Spinal cord (tissue), 10 donors: ENCODE results near the gene PARP12. TPM values are rescaled to one million over a fixed set of nuclear protein-coding genes. Genes with fewer than 3 reads are reported as not detected.

Experiments
- DNase-seq, 6 donors: peaks; one replicate each; pipeline versions ENCODE4 v3.0.0 to v3.0.0-alpha.2; 2013 to 2015; ENCODE audit warnings: low spot score in 6 of 6, low read depth in 4 of 6
- H3K27ac ChIP-seq: one replicate; pipeline ENCODE4 v1.5.1; 2013; ENCODE audit warnings: low read depth, low read length, control low read depth
- H3K27me3 ChIP-seq: one replicate; pipeline ENCODE4 v1.6.1; 2013; ENCODE audit warnings: low read length; ENCODE audit not compliant: control insufficient read depth, insufficient read depth
- H3K36me3 ChIP-seq: one replicate; pipeline ENCODE4 v1.6.1; 2013; ENCODE audit warnings: low read length; ENCODE audit not compliant: control insufficient read depth, insufficient read depth
- H3K4me1 ChIP-seq: one replicate; pipeline ENCODE4 v1.6.1; 2013; ENCODE audit warnings: low read length; ENCODE audit not compliant: control insufficient read depth, insufficient read depth
- H3K4me3 ChIP-seq: one replicate; pipeline ENCODE4 v1.5.1; 2013; ENCODE audit warnings: low read depth, low read length, control low read depth
- H3K9me3 ChIP-seq: one replicate; pipeline ENCODE4 v1.6.1; 2013; ENCODE audit warnings: low read length; ENCODE audit not compliant: control insufficient read depth, insufficient read depth
- WGBS: methylation state at CpG from one replicate; pipeline ENCODE4 v1.1.5; 2013; ENCODE audit warnings: missing lambda C conversion rate; ENCODE audit not compliant: insufficient coverage; 5-methylcytosine and 5-hydroxymethylcytosine counted together
- polyA plus RNA-seq, 2 donors: library from polyadenylated mRNA; unstranded; fragments of 120-200 nt; gene quantifications; one replicate each; pipeline ENCODE4 v1.2.1, GENCODE V29; 2013; ENCODE audit not compliant: insufficient read length in 2 of 2
- small RNA-seq: library from RNA; depleted of rRNA; stranded (forward); fragments of <200 nt; gene quantifications from one replicate; pipeline ENCODE3, GENCODE V24; 2014; ENCODE audit warnings: low replicate concordance
- total RNA-seq, 2 donors: library from RNA; depleted of rRNA in 1 of 2; stranded (reverse); fragments of 120-200 nt in 1 of 2; fragments of >200 nt in 1 of 2; gene quantifications; one replicate each; pipeline versions ENCODE4 v1.2.3 to v1.2.4, GENCODE V29; 2013 to 2014
- donor health status: healthy.

The PARP12 gene
- total and polyA plus RNA-seq, 4 donors = 10.5 to 18.6 (median 16.9) TPM

- WGBS = 85% methylated on average over 9 of the region's 17 CpGs
- Histone ChIP-seq H3K36me3 (no peaks in the 10 kb centered on the region), H3K27ac (no peak overlapping the region), H3K4me1 (peaks cover 24% of the 10 kb centered on the region), H3K27me3 (no peaks in the 10 kb centered on the region), H3K4me3 (no peak overlapping the region), H3K9me3 (no peaks in the 10 kb centered on the region)
- DNase-seq = no peak
Observed at GRCh38 chr7:139976838-139977656, 85.7 kb downstream of the PARP12 start.

DNA sequence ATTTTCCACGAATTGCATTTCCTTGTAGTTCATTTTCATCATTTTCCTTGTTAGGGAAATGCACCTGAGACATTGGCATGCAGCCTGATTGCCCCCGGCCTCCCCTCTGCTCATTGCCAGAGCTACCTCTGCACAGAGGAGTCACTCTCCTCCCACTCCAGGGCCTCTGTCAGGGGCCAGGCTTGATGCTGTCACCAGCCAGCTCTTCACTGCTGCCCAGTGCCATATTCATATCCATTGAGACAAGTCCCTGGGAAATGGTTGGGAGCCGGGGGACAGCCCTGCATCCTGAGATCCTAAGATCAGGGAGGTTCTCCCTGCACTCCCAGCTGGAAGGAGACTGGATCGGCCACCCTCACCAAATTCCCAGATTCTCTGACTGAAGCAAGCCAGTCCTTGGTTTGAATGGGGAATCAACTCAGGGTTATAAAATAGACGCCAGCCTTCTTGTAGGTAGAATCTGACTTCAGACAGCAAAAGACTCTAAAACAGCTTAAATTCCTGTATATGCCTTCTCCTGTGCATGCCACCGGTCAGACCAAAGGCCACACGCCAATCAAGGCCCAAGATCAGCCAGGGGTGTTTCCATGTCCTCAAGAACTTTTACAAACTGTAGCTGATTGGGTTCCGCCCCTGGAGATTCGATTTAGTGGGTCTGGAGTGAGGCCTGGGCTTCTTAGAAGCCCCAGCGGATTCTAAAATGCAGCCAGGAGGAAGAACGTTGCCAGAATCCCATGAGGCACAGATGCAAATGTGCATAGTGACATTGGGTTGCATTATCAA lies 86.5 kb downstream of the PARP12 start:
- 72% methylated on average over 9 of the region's 11 CpGs for WGBS
- Histone ChIP-seq H3K9me3 (no peaks in the 10 kb centered on the region), H3K27me3 (no peaks in the 10 kb centered on the region), H3K4me3 (no peak overlapping the region), H3K4me1 (peaks cover 28% of the 10 kb centered on the region), H3K36me3 (no peaks in the 10 kb centered on the region), H3K27ac (no peak overlapping the region)
- DNase-seq = no peak

DNA sequence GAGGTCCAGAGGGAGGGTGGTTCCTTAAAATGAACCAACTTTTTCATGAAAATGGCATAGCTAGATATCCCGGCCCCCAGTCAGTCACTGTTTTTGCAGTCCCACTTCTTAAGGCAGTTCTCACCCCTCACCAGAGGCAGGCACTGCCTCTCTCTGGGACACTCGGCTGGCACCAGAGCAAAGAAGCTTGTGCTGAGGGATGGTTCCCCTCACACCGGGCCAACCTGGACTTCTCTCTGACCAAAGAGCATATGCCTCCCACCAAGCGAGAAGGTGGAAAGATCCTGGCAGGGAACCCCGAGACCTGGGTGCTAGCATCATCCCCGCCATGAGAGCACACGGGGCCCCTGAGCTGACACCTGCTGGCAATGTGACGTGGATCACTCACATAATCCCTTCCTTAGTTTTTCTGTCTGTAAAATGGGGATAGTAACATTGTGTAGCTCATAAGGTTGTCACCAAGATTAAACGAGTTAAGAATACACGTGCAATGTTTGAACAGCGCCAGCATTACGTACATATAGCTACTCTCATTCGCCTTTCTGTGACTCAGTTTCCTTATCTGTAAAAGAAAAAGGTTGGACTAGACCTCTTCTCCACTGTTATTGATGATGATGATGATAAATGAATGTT lies 88.5 kb downstream of the PARP12 start:
- 78% methylated on average over 3 of the region's 13 CpGs for WGBS

More for the DNA sequence above, 88.5 kb downstream of the PARP12 start:
- no peaks in the 10 kb centered on the region for H3K27me3 ChIP-seq
- H3K36me3 ChIP-seq = no peaks in the 10 kb centered on the region
- no peak overlapping the region for H3K4me3 ChIP-seq
- H3K9me3 ChIP-seq = no peaks in the 10 kb centered on the region
- H3K4me1 ChIP-seq = peaks cover 37% of the 10 kb centered on the region
- no peak for DNase-seq
- H3K27ac ChIP-seq = no peak overlapping the region

Small RNAs within 50 kb of the gene (small RNA-seq; reads per million reads assigned to genes)
- gene RF00019 = not detected

Other genes starting within 250 kb of the PARP12 start
- 10 to 100 TPM; 10.7 to 11.9 TPM for gene TBXAS1, start 233.7 kb downstream of the PARP12 start, total RNA-seq
- 10 to 100 TPM in 1 of 2 donors, 1 to 10 TPM in 1; 8.1 to 10.0 TPM for gene TBXAS1, start 233.7 kb downstream of the PARP12 start, polyA plus RNA-seq
- gene KDM7A, start 114.0 kb upstream of the PARP12 start, total RNA-seq = 10 to 100 TPM in 1 of 2 donors, 1 to 10 TPM in 1; 9.1 to 16.8 TPM
- 1 to 10 TPM; 9.2 TPM for gene KDM7A, start 114.0 kb upstream of the PARP12 start, polyA plus RNA-seq